ENCODE measurements around the gene DNAJB5.

- no peak for TF ChIP-seq FOXK2 (IDR thresholded peaks at IDR 0.05)
- TF ChIP-seq SUZ12 (IDR thresholded peaks at IDR 0.05), result no peak
- TF ChIP-seq CTBP1 (IDR thresholded peaks at IDR 0.05; ENCODE audit: borderline replicate concordance), result no peak
- TF ChIP-seq NFRKB (IDR thresholded peaks at IDR 0.05), result no peak
- no peak for TF ChIP-seq FOXM1 (IDR thresholded peaks at IDR 0.05; ENCODE audit: borderline replicate concordance)
These were observed 6.3 kb upstream of the DNAJB5 start for GRCh38 chr9:34983209-34983608.

All from HEK293T (cell line).